Ovary (tissue), 9 donors: ENCODE measurements around the gene ABTB2. TPM values are rescaled to one million over a fixed set of nuclear protein-coding genes. Genes with fewer than 3 reads are reported as not detected.

Source experiments
- DNase-seq, 5 donors: peaks; one replicate each; pipeline ENCODE4 v3.0.0-alpha.2; 2019 to 2020
- H3K27ac ChIP-seq, 2 donors: fragments of 200-600 bp; one replicate each; pipeline versions ENCODE4 v1.5.1 to v1.8.0; 2019 to 2022
- H3K27me3 ChIP-seq: fragments of 200-600 bp; one replicate; pipeline ENCODE4 v1.8.0; 2022
- H3K36me3 ChIP-seq: fragments of 200-600 bp; sonication (generic); one replicate; pipeline ENCODE4 v1.5.1; 2019
- H3K4me1 ChIP-seq: one replicate; pipeline ENCODE4 v1.8.1; 2013; ENCODE audit warnings: mild to moderate bottlenecking, moderate library complexity; ENCODE audit not compliant: insufficient read depth
- H3K4me3 ChIP-seq: fragments of 200-600 bp; sonication (generic); one replicate; pipeline ENCODE4 v1.5.1; 2017
- H3K9me3 ChIP-seq, 2 donors: fragments of 200-600 bp in 1 of 2; sonication (generic) in 1 of 2; one replicate each; pipeline versions ENCODE4 v1.5.1 to v1.8.1; 2013 to 2019; ENCODE audit warnings: mild to moderate bottlenecking in 1 of 2, moderate library complexity in 1 of 2
- CTCF ChIP-seq, 3 donors: fragments of 450-650 bp in 2 of 3; fragments of 200-600 bp in 1 of 3; IDR thresholded peaks; one replicate each; pipeline versions ENCODE4 v1.5.1 to v1.8.0; 2016 to 2022; ENCODE audit warnings: antibody characterized with exemption in 3 of 3, mild to moderate bottlenecking in 1 of 3
- EP300 ChIP-seq: sonication (generic); formaldehyde crosslinking; IDR thresholded peaks from one replicate; pipeline ENCODE4 v1.6.1; 2017; ENCODE audit warnings: antibody characterized with exemption
- POLR2A ChIP-seq: fragments of 450-650 bp; IDR thresholded peaks from one replicate; pipeline ENCODE4 v1.6.1; 2017; ENCODE audit warnings: antibody characterized with exemption, mild to moderate bottlenecking, moderate library complexity
- WGBS, 3 donors: extraction: QIAGEN DNeasy Blood & Tissue Kit in 1 of 3; methylation state at CpG; one replicate each; pipeline versions ENCODE4 v1.1.5 to v1.1.7; 2013 to 2017; 5-methylcytosine and 5-hydroxymethylcytosine counted together
- intact Hi-C, 4 donors: fragments of 100-400 bp; cut with DNase I; formaldehyde crosslinking; loops; one replicate each; pipeline versions ENCODE4 v1.11.0 to v1.15.1; 2022 to 2023
- polyA plus RNA-seq, 2 donors: library from polyadenylated mRNA; stranded (reverse); fragments of 200-250 nt in 1 of 2; fragments of 350-450 nt in 1 of 2; fragmentation: Illumina TruSeq in 1 of 2; extraction: RNeasy Lipid Tissue Mini Kit (QIAGEN cat#74804) in 1 of 2; gene quantifications; one replicate each; pipeline ENCODE4 v1.2.3, GENCODE V29; 2013 to 2014
- total RNA-seq, 7 donors: library from RNA; depleted of rRNA in 2 of 7; stranded (reverse); fragments of >200 nt in 2 of 7; fragmentation: NEBNext Ultra II Directional in 3 of 7; extraction: Animal tissue kit (Norgen Biotek cat#: 25700) in 3 of 7; gene quantifications; one replicate each; pipeline versions ENCODE4 v1.1.0 to v1.2.4, GENCODE V29; 2016 to 2023
- donor health status: DM: no; HTN: no; CAD: no; lungs with moderate emphysema.
- donor health status: DM: no; HTN: no; CAD: no.
- donor health status: Bipolar disorder and iron deficiency.
- donor health status: DM: yes; HTN: yes; CAD: no.
- donor health status: DM: no; HTN: no; CAD: no.
- donor health status: DM: yes; HTN: yes; CAD: no.

The ABTB2 gene
- total and polyA plus RNA-seq, 9 donors = 1.2 to 7.2 (median 2.6) TPM

GRCh38 chr11:34165121-34165520 lies 192.7 kb downstream of the ABTB2 start:
- 83 to 95% (median 87%) methylated on average over 12 to 13 of the region's 13 CpGs for WGBS, 3 donors
- no peaks in the 10 kb centered on the region for H3K9me3 ChIP-seq
- no peaks in the 10 kb centered on the region for H3K27me3 ChIP-seq
- no peak overlapping the region for H3K27ac ChIP-seq
- H3K4me3 ChIP-seq = no peak overlapping the region
- intact Hi-C loops = no loop called here
- no peak for DNase-seq
- H3K4me1 ChIP-seq = peaks cover 2% of the 10 kb centered on the region
- no peaks in the 10 kb centered on the region for H3K36me3 ChIP-seq
- TF ChIP-seq POLR2A (no peak), CTCF (IDR thresholded peaks at IDR 0.05) (no peak), EP300 (no peak)

GRCh38 chr11:34162856-34163255 lies 195.0 kb downstream of the ABTB2 start:
- Histone ChIP-seq H3K4me1 (peaks cover 2% of the 10 kb centered on the region), H3K4me3 (no peak overlapping the region), H3K27ac (no peak overlapping the region), H3K27me3 (no peaks in the 10 kb centered on the region), H3K9me3 (no peaks in the 10 kb centered on the region), H3K36me3 (no peaks in the 10 kb centered on the region)
- 89 to 92% (median 92%) methylated on average over 7 of the region's 7 CpGs for WGBS, 3 donors
- TF ChIP-seq CTCF (IDR thresholded peaks at IDR 0.05) = no peak
- no peak for DNase-seq
- intact Hi-C loops = no loop called here

DNA sequence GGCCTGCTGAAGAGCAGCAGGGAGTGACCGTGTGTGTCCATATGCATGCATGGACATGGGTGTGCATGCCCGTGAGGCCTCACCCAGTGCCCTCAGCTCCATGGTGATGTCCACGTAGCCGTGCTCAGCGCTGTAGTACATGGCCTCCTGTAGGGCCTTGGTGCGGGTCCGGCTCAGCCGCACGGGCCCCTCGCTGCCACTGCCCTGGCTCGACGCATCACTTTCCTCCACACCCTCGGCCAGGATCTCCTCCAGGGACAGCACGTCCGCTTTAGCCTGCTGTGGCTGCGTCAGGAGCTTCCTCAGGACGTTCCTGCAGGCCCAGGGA lies 195.4 kb downstream of the ABTB2 start:
- intact Hi-C loops = no loop called here
- H3K36me3 ChIP-seq = no peaks in the 10 kb centered on the region
- TF ChIP-seq POLR2A = no peak
- TF ChIP-seq CTCF (IDR thresholded peaks at IDR 0.05) = no peak
- no peak for TF ChIP-seq EP300
- no peaks in the 10 kb centered on the region for H3K27me3 ChIP-seq
- DNase-seq = no peak
- WGBS, 3 donors = 88 to 90% (median 89%) methylated on average over 17 of the region's 17 CpGs
- H3K4me3 ChIP-seq = no peak overlapping the region
- no peaks in the 10 kb centered on the region for H3K9me3 ChIP-seq
- H3K4me1 ChIP-seq = peaks cover 2% of the 10 kb centered on the region
- no peak overlapping the region for H3K27ac ChIP-seq

DNA sequence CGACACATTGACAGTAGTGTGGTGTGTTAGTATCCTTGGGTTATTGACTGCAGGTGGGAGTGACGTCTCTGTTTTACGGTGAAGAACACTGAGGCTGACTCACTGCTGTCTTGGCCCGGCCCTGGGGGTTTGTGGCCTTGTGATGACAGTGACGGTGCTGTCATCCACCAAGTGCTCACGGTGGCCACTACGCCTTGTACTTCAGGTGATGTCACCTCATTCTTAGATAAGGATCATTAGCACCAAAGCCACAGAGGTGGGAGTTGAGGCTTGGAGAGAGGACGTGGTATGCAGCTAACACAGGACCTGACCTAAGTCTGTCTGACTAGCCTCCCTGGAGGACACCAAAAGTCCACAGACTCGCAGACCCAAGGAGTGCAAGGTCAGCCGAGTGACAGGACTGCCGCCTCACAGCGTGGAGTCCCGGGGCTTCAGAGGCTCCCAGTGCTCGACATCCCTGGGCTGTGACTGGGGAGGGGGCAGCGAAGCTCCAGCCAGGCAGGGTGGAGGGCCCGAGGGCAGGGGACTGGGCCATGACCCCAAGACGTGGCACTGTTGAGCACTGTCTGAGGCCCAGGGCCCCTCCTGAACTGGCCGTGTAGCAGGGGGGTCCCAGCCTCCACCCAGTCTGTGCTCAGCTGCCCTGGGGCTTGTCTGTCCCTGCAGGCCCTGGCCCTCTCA lies 195.9 kb downstream of the ABTB2 start:
- 78 to 88% (median 80%) methylated on average over 10 to 18 of the region's 18 CpGs for WGBS, 3 donors
- no peaks in the 10 kb centered on the region for H3K27me3 ChIP-seq
- H3K4me1 ChIP-seq = peaks cover 5% of the 10 kb centered on the region
- intact Hi-C loops = no loop called here
- TF ChIP-seq EP300 = no peak
- TF ChIP-seq CTCF (IDR thresholded peaks at IDR 0.05) = no peak
- no peak for TF ChIP-seq POLR2A
- H3K27ac ChIP-seq = no peak overlapping the region
- DNase-seq = no peak
- H3K36me3 ChIP-seq = no peaks in the 10 kb centered on the region
- H3K4me3 ChIP-seq = no peak overlapping the region
- no peaks in the 10 kb centered on the region for H3K9me3 ChIP-seq
